ENCODE results near the gene BCL2.

DNA sequence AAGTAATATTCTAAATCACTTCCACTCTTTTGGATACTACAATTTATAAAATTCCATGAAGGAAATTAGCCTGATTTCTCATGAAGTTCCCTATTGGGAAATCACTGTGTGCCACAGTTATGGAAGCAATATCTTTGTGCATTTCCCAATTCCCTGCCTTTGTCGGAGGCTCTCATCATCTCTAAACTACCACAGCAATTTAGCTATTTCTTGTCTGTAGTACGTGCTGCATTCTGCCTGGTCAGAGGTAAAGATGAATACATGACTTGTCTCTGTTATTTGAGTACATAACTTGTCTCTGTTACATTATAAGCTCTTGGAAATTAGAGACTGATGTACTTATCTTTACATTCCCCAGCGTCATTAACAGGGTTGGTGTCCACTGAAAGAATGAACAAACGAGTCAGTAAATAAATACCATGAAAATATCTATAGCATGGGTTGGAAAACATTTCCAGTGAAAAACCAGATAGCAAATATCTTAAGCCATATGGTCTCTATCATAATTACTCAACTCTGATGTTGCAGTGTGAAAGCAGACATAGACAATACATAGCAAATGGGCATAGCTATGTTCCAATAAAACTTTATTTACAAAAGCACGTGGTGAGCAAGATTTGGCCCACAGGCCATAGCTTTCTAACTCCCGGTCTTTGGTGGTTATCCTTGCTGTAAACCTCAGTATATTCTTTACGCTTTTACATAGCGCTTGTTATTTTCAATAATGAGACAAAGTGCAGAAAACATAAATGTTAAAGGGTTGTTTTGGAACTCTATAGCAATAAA, 78.8 kb downstream of the BCL2 start:
- TF ChIP-seq, protein P1, sequence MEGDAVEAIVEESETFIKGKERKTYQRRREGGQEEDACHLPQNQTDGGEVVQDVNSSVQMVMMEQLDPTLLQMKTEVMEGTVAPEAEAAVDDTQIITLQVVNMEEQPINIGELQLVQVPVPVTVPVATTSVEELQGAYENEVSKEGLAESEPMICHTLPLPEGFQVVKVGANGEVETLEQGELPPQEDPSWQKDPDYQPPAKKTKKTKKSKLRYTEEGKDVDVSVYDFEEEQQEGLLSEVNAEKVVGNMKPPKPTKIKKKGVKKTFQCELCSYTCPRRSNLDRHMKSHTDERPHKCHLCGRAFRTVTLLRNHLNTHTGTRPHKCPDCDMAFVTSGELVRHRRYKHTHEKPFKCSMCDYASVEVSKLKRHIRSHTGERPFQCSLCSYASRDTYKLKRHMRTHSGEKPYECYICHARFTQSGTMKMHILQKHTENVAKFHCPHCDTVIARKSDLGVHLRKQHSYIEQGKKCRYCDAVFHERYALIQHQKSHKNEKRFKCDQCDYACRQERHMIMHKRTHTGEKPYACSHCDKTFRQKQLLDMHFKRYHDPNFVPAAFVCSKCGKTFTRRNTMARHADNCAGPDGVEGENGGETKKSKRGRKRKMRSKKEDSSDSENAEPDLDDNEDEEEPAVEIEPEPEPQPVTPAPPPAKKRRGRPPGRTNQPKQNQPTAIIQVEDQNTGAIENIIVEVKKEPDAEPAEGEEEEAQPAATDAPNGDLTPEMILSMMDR (IDR thresholded peaks at IDR 0.05) = no peak
- no peak for TF ChIP-seq POLR2A (IDR thresholded peaks at IDR 0.05)
